ENCODE data around the gene HOXD4.

HOXD4 gene

DNA sequence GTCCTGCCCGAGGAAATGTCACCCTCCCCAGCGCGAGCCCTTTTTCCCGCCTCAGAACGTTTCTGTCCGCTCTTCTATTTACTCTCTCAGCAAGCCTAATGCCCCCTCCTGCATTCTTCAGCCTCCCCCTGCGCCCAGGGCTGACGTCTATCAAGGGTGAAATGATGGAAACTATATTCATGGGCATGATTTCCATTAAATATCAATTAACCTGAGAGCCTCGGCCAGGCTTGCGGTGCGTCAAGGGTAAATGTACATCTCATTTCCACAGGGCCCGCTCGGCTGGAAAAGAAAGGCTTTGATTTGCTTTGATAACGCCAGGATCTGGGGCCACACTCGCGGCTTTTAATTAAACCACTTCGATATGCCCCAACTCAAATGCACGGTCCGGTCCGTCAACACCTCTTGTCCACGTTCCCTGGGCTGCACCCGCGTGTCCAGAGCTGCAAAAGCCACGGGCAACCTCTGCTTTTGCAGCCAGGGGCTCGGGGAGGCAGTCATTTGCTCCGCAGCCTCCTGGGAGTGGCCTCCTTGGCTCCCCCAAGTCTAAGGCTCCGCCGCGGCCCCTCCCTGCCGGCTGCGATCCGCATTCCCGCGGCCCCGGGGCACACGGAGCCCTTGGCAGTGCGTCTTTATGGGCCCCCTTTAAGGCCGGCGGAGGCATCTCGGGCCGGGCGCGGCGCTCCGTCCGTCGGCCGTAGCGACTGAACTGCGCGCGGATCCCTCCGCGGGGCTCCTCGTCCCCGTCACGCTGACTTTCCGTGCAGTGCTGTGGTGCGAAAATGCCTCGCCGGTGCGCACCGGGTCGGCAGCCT lies 22.2 kb upstream of the HOXD4 start, which contains the start of gene HOXD8 (continued):
- TF ChIP-seq, protein P1, sequence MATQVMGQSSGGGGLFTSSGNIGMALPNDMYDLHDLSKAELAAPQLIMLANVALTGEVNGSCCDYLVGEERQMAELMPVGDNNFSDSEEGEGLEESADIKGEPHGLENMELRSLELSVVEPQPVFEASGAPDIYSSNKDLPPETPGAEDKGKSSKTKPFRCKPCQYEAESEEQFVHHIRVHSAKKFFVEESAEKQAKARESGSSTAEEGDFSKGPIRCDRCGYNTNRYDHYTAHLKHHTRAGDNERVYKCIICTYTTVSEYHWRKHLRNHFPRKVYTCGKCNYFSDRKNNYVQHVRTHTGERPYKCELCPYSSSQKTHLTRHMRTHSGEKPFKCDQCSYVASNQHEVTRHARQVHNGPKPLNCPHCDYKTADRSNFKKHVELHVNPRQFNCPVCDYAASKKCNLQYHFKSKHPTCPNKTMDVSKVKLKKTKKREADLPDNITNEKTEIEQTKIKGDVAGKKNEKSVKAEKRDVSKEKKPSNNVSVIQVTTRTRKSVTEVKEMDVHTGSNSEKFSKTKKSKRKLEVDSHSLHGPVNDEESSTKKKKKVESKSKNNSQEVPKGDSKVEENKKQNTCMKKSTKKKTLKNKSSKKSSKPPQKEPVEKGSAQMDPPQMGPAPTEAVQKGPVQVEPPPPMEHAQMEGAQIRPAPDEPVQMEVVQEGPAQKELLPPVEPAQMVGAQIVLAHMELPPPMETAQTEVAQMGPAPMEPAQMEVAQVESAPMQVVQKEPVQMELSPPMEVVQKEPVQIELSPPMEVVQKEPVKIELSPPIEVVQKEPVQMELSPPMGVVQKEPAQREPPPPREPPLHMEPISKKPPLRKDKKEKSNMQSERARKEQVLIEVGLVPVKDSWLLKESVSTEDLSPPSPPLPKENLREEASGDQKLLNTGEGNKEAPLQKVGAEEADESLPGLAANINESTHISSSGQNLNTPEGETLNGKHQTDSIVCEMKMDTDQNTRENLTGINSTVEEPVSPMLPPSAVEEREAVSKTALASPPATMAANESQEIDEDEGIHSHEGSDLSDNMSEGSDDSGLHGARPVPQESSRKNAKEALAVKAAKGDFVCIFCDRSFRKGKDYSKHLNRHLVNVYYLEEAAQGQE (tag by site-specific recombination; IDR thresholded peaks at IDR 0.05), result no peak
- TF ChIP-seq ZBTB8A (tag by site-specific recombination; IDR thresholded peaks at IDR 0.05), result peak; percentile 95
- TF ChIP-seq ZFHX2 (tag by site-specific recombination; conservative IDR thresholded peaks at IDR 0.05), result peak; percentile 38
- TF ChIP-seq ZNF433 (tag by site-specific recombination; IDR thresholded peaks at IDR 0.05; ENCODE audit: low read depth), result no peak
- no peak for TF ChIP-seq ZNF510 (tag by site-specific recombination; IDR thresholded peaks at IDR 0.05; ENCODE audit: insufficient replicate concordance)
- TF ChIP-seq KLF8 (tag by site-specific recombination; IDR thresholded peaks at IDR 0.05), result peak; percentile 62; the same call in 1 of the 2 replicates
- no peak for TF ChIP-seq ZNF473 (tag by site-specific recombination; IDR thresholded peaks at IDR 0.05)
- TF ChIP-seq ZNF341 (tag by site-specific recombination; IDR thresholded peaks at IDR 0.05; ENCODE audit: low read depth), result peak; percentile 94
- TF ChIP-seq OVOL3 (tag by site-specific recombination; IDR thresholded peaks at IDR 0.05), result 0 out of 2 replicates have a peak, but pooled peaks have one; percentile 35
- no peak for TF ChIP-seq ZNF248 (tag by site-specific recombination; IDR thresholded peaks at IDR 0.05)
- TF ChIP-seq, protein P2, sequence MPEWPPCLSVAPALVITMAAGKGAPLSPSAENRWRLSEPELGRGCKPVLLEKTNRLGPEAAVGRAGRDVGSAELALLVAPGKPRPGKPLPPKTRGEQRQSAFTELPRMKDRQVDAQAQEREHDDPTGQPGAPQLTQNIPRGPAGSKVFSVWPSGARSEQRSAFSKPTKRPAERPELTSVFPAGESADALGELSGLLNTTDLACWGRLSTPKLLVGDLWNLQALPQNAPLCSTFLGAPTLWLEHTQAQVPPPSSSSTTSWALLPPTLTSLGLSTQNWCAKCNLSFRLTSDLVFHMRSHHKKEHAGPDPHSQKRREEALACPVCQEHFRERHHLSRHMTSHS (tag by site-specific recombination; IDR thresholded peaks at IDR 0.05), result no peak
- TF ChIP-seq, protein P3, sequence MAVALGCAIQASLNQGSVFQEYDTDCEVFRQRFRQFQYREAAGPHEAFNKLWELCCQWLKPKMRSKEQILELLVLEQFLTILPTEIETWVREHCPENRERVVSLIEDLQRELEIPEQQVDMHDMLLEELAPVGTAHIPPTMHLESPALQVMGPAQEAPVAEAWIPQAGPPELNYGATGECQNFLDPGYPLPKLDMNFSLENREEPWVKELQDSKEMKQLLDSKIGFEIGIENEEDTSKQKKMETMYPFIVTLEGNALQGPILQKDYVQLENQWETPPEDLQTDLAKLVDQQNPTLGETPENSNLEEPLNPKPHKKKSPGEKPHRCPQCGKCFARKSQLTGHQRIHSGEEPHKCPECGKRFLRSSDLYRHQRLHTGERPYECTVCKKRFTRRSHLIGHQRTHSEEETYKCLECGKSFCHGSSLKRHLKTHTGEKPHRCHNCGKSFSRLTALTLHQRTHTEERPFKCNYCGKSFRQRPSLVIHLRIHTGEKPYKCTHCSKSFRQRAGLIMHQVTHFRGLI (tag by site-specific recombination; IDR thresholded peaks at IDR 0.05), result peak; percentile 35; the same call in 1 of the 2 replicates
- TF ChIP-seq YY1 (tag by site-specific recombination; IDR thresholded peaks at IDR 0.05), result peak; percentile 61
- TF ChIP-seq SP2 (tag by site-specific recombination; IDR thresholded peaks at IDR 0.05), result peak; percentile 35
- TF ChIP-seq, protein P4, sequence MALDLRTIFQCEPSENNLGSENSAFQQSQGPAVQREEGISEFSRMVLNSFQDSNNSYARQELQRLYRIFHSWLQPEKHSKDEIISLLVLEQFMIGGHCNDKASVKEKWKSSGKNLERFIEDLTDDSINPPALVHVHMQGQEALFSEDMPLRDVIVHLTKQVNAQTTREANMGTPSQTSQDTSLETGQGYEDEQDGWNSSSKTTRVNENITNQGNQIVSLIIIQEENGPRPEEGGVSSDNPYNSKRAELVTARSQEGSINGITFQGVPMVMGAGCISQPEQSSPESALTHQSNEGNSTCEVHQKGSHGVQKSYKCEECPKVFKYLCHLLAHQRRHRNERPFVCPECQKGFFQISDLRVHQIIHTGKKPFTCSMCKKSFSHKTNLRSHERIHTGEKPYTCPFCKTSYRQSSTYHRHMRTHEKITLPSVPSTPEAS (tag by site-specific recombination; IDR thresholded peaks at IDR 0.05), result peak; percentile 56; the same call in 1 of the 2 replicates
- TF ChIP-seq, protein P5, sequence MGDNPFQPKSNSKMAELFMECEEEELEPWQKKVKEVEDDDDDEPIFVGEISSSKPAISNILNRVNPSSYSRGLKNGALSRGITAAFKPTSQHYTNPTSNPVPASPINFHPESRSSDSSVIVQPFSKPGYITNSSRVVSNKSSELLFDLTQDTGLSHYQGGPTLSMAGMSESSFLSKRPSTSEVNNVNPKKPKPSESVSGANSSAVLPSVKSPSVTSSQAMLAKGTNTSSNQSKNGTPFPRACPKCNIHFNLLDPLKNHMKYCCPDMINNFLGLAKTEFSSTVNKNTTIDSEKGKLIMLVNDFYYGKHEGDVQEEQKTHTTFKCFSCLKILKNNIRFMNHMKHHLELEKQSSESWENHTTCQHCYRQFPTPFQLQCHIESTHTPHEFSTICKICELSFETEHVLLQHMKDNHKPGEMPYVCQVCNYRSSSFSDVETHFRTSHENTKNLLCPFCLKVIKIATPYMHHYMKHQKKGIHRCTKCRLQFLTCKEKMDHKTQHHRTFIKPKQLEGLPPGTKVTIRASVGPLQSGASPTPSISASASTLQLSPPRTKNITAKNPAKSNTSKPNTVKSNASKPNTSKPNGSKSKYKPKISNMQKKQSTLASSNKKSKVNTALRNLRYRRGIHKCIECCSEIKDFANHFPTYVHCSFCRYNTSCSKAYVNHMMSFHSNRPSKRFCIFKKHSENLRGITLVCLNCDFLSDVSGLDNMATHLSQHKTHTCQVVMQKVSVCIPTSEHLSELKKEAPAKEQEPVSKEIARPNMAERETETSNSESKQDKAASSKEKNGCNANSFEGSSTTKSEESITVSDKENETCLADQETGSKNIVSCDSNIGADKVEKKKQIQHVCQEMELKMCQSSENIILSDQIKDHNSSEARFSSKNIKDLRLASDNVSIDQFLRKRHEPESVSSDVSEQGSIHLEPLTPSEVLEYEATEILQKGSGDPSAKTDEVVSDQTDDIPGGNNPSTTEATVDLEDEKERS (tag by site-specific recombination; IDR thresholded peaks at IDR 0.05), result no peak
- TF ChIP-seq, protein P6, sequence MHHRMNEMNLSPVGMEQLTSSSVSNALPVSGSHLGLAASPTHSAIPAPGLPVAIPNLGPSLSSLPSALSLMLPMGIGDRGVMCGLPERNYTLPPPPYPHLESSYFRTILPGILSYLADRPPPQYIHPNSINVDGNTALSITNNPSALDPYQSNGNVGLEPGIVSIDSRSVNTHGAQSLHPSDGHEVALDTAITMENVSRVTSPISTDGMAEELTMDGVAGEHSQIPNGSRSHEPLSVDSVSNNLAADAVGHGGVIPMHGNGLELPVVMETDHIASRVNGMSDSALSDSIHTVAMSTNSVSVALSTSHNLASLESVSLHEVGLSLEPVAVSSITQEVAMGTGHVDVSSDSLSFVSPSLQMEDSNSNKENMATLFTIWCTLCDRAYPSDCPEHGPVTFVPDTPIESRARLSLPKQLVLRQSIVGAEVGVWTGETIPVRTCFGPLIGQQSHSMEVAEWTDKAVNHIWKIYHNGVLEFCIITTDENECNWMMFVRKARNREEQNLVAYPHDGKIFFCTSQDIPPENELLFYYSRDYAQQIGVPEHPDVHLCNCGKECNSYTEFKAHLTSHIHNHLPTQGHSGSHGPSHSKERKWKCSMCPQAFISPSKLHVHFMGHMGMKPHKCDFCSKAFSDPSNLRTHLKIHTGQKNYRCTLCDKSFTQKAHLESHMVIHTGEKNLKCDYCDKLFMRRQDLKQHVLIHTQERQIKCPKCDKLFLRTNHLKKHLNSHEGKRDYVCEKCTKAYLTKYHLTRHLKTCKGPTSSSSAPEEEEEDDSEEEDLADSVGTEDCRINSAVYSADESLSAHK (tag by site-specific recombination; IDR thresholded peaks at IDR 0.05), result peak; percentile 73
- TF ChIP-seq ZNF558 (tag by site-specific recombination; IDR thresholded peaks at IDR 0.05), result no peak
- peak; percentile 68; the same call in 1 of the 2 replicates for TF ChIP-seq ZNF501 (tag by site-specific recombination; IDR thresholded peaks at IDR 0.05)
- TF ChIP-seq, protein P7, sequence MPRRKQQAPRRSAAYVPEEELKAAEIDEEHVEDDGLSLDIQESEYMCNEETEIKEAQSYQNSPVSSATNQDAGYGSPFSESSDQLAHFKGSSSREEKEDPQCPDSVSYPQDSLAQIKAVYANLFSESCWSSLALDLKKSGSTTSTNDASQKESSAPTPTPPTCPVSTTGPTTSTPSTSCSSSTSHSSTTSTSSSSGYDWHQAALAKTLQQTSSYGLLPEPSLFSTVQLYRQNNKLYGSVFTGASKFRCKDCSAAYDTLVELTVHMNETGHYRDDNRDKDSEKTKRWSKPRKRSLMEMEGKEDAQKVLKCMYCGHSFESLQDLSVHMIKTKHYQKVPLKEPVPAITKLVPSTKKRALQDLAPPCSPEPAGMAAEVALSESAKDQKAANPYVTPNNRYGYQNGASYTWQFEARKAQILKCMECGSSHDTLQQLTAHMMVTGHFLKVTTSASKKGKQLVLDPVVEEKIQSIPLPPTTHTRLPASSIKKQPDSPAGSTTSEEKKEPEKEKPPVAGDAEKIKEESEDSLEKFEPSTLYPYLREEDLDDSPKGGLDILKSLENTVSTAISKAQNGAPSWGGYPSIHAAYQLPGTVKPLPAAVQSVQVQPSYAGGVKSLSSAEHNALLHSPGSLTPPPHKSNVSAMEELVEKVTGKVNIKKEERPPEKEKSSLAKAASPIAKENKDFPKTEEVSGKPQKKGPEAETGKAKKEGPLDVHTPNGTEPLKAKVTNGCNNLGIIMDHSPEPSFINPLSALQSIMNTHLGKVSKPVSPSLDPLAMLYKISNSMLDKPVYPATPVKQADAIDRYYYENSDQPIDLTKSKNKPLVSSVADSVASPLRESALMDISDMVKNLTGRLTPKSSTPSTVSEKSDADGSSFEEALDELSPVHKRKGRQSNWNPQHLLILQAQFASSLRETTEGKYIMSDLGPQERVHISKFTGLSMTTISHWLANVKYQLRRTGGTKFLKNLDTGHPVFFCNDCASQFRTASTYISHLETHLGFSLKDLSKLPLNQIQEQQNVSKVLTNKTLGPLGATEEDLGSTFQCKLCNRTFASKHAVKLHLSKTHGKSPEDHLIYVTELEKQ (tag by site-specific recombination; IDR thresholded peaks at IDR 0.05; ENCODE audit: borderline replicate concordance), result peak; percentile 58; the same call in 1 of the 2 replicates
